Transverse colon (tissue), 4 donors: Measurements from ENCODE around the gene CD5L.

Experiments
- EP300 ChIP-seq: sonication (generic); formaldehyde crosslinking; IDR thresholded peaks from one replicate; pipeline ENCODE4 v1.6.1; 2017; ENCODE audit warnings: antibody characterized with exemption, low read depth
- POLR2A ChIP-seq: fragments of 450-650 bp; IDR thresholded peaks from one replicate; pipeline ENCODE4 v1.6.1; 2016; ENCODE audit warnings: antibody characterized with exemption, mild to moderate bottlenecking, moderate library complexity
- POLR2AphosphoS5 ChIP-seq, 3 donors: sonication (generic); formaldehyde crosslinking; IDR thresholded peaks; one replicate each; pipeline ENCODE4 v1.6.1; 2016; ENCODE audit warnings: antibody characterized with exemption in 3 of 3
- TF ChIP-seq, protein P1 (sequence below), 5 experiments: fragments of 200-600 bp in 3 of 5; fragments of 450-650 bp in 2 of 5; sonication (generic) in 3 of 5; IDR thresholded peaks; 1 replicate in 2 of 5; 2 replicates in 3 of 5; pipeline ENCODE4 v1.5.1; 2016 to 2017; ENCODE audit warnings: antibody characterized with exemption in 5 of 5, inconsistent platforms in 3 of 5, mild to moderate bottlenecking in 2 of 5, moderate library complexity in 1 of 5

DNA sequence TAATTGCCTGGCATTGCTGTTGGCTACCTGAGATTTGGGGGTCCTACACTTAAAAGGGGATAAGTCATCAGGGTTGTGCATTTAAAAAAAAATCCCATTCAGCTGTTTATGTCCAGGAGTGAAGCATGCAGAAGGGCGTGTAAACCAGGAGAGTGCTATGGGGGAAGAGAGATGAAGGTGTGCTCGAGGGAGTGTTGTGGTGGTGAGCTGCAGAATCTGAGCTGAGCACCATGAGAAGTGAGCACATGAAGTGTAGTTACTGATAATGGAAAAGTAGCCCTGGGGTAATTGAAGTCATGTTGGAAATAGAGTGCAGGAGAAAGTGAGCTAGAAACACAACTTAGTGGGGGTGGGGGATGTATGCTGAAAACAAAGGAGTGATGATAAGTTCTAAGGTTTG, 22.4 kb downstream of the CD5L start:
- TF ChIP-seq, protein P1, sequence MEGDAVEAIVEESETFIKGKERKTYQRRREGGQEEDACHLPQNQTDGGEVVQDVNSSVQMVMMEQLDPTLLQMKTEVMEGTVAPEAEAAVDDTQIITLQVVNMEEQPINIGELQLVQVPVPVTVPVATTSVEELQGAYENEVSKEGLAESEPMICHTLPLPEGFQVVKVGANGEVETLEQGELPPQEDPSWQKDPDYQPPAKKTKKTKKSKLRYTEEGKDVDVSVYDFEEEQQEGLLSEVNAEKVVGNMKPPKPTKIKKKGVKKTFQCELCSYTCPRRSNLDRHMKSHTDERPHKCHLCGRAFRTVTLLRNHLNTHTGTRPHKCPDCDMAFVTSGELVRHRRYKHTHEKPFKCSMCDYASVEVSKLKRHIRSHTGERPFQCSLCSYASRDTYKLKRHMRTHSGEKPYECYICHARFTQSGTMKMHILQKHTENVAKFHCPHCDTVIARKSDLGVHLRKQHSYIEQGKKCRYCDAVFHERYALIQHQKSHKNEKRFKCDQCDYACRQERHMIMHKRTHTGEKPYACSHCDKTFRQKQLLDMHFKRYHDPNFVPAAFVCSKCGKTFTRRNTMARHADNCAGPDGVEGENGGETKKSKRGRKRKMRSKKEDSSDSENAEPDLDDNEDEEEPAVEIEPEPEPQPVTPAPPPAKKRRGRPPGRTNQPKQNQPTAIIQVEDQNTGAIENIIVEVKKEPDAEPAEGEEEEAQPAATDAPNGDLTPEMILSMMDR (IDR thresholded peaks at IDR 0.05): no peak
- no peak for TF ChIP-seq POLR2AphosphoS5 (IDR thresholded peaks at IDR 0.05)
- no peak for TF ChIP-seq EP300
- no peak for TF ChIP-seq POLR2A
